GM12891 (cell line): Measurements from ENCODE around the gene SPATA13.

Experiments used
- PAX5 ChIP-seq: IDR thresholded peaks from 2 replicates; pipeline ENCODE4 v1.6.1; 2011; ENCODE audit warnings: low read length, moderate library complexity, mild to moderate bottlenecking; ENCODE audit not compliant: insufficient read depth, severe bottlenecking
- POLR2A ChIP-seq: IDR thresholded peaks from 2 replicates; pipeline ENCODE4 v1.6.1; 2011; ENCODE audit warnings: low read depth, low read length, control low read depth
- POLR2AphosphoS5 ChIP-seq: IDR thresholded peaks from 2 replicates; pipeline ENCODE4 v1.6.1; 2011; ENCODE audit warnings: low read depth, low read length, control low read depth
- SPI1 ChIP-seq: IDR thresholded peaks from 2 replicates; pipeline ENCODE4 v1.6.1; 2011; ENCODE audit warnings: low read depth, low read length, control low read depth
- TAF1 ChIP-seq: IDR thresholded peaks from 2 replicates; pipeline ENCODE4 v1.6.1; 2011; ENCODE audit warnings: low read depth, low read length, control low read depth

DNA sequence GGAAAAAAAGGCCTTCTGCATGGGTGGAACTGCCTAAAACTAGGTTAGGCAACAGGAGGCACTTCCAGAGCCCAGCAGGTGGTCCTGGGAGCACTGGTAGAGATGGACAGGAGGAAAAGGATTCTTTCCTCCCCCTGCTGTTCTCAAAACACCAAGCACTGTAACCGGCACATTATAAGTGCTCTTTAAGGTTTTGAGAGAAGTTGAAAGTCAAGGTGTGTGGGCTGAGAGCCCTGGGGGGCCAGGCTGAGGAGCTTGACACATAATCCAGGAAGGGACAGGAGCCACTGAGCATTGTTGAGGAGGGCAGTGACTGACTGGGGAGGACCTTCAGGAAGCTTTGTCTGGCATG is 32.3 kb downstream of the SPATA13 start:
- TF ChIP-seq POLR2A = no peak
- TF ChIP-seq POLR2AphosphoS5 = no peak
- TF ChIP-seq TAF1 = no peak
- no peak for TF ChIP-seq PAX5
- no peak for TF ChIP-seq SPI1
